ENCODE data around the gene MGMT.

The MGMT gene

DNA sequence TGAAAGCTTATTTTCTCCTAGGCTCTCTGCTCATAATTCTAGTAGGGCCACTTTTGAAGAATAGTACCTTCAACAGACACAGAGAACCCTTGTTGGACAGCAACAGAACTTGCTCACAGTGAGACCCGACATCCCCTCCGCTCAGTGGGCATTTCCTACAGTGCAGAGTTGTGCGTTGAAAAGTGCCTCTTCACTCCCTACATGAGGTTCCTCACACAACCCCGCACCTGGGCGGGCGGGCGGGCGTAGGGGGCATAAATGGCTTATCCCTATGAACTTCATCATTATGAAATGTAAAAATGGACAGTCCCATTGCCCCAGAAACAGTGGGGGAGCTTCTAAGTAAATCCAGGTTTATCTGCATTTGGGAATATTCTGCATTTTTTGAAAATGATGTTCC is 174.9 kb downstream of the MGMT start:
- no peak for DNase-seq (ENCODE audit: low spot score)
- TF ChIP-seq, protein P1, sequence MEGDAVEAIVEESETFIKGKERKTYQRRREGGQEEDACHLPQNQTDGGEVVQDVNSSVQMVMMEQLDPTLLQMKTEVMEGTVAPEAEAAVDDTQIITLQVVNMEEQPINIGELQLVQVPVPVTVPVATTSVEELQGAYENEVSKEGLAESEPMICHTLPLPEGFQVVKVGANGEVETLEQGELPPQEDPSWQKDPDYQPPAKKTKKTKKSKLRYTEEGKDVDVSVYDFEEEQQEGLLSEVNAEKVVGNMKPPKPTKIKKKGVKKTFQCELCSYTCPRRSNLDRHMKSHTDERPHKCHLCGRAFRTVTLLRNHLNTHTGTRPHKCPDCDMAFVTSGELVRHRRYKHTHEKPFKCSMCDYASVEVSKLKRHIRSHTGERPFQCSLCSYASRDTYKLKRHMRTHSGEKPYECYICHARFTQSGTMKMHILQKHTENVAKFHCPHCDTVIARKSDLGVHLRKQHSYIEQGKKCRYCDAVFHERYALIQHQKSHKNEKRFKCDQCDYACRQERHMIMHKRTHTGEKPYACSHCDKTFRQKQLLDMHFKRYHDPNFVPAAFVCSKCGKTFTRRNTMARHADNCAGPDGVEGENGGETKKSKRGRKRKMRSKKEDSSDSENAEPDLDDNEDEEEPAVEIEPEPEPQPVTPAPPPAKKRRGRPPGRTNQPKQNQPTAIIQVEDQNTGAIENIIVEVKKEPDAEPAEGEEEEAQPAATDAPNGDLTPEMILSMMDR (IDR thresholded peaks at IDR 0.05; ENCODE audit: extremely low read depth, missing control alignments) = no peak

DNA sequence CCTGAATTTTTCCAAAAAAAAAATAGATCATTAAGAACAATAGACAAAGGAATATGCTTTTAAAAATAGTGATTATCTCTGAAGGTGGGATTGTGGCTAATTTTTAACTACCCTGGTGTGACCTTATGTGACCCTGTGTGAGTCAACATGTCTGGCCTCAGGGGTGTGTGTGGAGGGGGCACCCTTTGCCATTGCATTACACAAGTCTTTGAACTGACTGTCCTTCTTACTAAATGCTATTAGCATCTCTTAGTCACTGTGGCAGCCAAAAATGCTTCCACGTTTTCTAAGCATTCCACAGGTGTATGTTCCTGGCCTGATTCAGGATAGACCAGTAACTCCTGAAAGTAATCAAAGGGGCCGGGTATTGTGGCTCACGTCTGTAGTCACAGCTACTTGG is 175.4 kb downstream of the MGMT start:
- DNase-seq (ENCODE audit: low spot score) = no peak
- TF ChIP-seq, protein P1 (IDR thresholded peaks at IDR 0.05; ENCODE audit: extremely low read depth, missing control alignments) = no peak

DNA sequence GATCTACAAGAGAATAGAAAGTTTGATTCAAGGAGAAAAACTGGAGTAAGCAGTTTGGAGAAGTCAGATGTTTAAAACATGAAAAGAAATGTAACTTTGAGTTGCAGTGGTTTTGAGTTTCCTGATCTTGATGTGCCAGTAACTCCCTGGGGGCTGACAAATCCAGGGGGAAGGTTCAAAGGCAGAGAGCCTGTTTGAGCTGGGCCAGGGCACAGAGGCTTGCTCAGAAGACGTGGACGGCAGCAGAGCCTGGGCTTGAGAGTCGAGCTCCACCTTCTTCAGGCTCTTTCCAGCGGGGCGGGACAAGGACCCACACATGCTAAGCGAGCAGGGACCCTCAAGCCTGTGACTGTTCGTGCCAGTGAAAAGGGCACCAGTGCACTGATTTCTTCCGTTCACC is 176.2 kb downstream of the MGMT start:
- no peak for DNase-seq (ENCODE audit: low spot score)
- TF ChIP-seq, protein P1 (IDR thresholded peaks at IDR 0.05; ENCODE audit: extremely low read depth, missing control alignments) = no peak

DNA sequence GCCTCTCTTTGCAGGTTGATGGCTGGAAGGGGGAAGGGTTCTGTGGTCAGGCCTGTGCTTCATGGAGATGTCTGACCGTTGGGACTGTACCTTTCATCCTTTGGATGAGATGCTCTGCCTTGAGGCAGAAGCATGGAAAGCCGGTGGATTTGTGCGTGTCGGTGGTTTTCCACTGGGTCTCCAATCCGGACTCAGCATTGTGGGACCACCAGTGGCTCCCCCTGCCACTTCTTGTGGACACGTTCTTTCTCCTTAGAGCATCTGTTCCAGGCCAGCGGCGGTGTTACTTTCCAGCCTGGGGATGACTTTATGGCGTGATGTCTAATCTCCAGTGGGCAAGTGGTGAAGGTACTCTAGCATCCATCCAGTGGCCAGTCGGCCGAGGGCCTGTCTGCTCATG is 178.4 kb downstream of the MGMT start:
- TF ChIP-seq, protein P1 (IDR thresholded peaks at IDR 0.05; ENCODE audit: extremely low read depth, missing control alignments) = no peak
- DNase-seq (ENCODE audit: low spot score) = no peak

DNA sequence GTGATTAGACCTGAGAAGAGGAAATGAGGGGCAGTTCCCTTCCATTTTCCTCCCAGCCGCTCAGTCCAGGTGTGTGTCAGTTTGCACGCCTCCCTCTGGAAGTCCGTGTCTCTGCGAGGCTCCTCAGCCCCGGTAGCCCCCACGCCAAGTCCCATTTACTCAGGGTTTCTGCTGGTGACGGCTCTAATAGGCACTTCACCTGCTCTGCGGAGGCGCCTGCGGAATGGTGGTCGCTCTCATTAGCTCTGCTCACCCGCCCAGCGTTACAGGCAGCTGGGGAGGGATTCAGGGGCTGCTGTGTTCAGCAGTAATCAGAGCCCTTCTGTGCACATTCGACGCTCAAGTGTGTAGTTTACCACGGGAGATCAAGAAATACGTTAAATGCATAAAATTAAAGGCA is 179.9 kb downstream of the MGMT start:
- TF ChIP-seq, protein P1 (IDR thresholded peaks at IDR 0.05; ENCODE audit: extremely low read depth, missing control alignments) = no peak
- no peak for DNase-seq (ENCODE audit: low spot score)

DNA sequence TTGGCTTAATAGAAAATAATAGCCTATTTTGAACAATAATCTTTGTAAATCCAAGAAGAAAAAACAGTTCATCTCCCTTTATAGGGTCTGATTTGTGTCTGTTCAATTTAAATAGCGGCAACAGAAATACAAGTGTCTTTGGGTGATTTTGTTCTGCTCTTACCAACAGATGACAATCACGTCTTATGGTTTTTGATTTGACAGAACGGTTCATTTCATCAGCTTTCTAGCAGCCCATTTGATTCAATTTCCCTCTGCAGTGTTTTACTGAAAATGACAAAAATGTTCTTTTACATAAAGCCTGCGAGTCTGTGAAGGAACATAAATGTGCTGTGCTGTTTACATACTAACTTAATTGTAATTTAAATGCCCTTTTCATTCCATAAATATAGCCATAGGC is 180.5 kb downstream of the MGMT start:
- DNase-seq (ENCODE audit: low spot score) = no peak
- TF ChIP-seq, protein P1 (IDR thresholded peaks at IDR 0.05; ENCODE audit: extremely low read depth, missing control alignments) = no peak

DNA sequence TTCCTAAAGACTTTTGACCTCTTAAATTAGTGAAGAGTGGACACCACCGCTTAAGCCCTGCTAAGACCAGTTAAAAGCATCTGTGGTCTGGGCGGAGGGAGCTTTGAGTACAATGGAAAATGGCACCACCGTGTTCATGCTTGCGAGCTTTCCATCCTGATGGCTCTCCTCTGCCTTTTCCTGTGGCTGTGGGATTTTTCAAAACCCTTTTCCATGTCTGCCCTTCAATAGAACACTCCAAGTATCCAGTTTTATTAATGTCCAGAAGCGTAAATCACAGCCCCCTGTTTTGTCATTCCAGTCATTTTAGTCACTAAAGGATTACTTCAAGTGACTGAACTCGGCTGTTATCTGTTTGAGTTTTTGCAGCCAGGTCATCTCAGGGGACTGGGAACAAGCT is 181.8 kb downstream of the MGMT start:
- TF ChIP-seq, protein P1 (IDR thresholded peaks at IDR 0.05; ENCODE audit: extremely low read depth, missing control alignments) = no peak

More for the DNA sequence above, 181.8 kb downstream of the MGMT start:
- no peak for DNase-seq (ENCODE audit: low spot score)

All from GM20000 (cell line).